Frontal cortex (tissue), 4 donors: ENCODE data around the gene TNRC6C. TPM values are rescaled to one million over a fixed set of nuclear protein-coding genes. Genes with fewer than 3 reads are reported as not detected.
"Not testable (repeated sequence)": the region's sequence is repeated elsewhere in the genome, so short reads cannot be mapped to it uniquely, and the experiment has no call there.

Source experiments
- DNase-seq, 2 donors: peaks; one replicate each; pipeline ENCODE4 v3.0.0; 2012; ENCODE audit warnings: low spot score in 2 of 2
- FAIRE-seq: peaks from 2 replicates; lab custom pipeline; 2012; peaks lifted over from hg19 to GRCh38; lab: Jason Lieb, UNC
- total RNA-seq: library from RNA; depleted of rRNA; stranded (reverse); fragments of >200 nt; gene quantifications from one replicate; pipeline ENCODE4 v1.2.3, GENCODE V29; 2014
- donor health status: control.
- donor health status: control.
- donor health status: control.

TNRC6C gene
- total RNA-seq, 1 donor from 2014 or later, result 26.9 TPM

- DNase-seq, result peak in 1 of 2 donors; percentile 42
- FAIRE-seq, result no peak
Observed at GRCh38 chr17:77959126-77959925, 823 bp downstream of the TNRC6C start.

- no peak for FAIRE-seq
- DNase-seq, result no peak
Observed at GRCh38 chr17:77959926-77960521, 1.5 kb downstream of the TNRC6C start.

GRCh38 chr17:77961741-77962140, 3.2 kb downstream of the TNRC6C start:
- DNase-seq (no peak), FAIRE-seq (no peak)

GRCh38 chr17:77962348-77962747, 3.8 kb downstream of the TNRC6C start:
- DNase-seq, result no peak
- FAIRE-seq, result no peak

GRCh38 chr17:77963441-77963840, 4.9 kb downstream of the TNRC6C start:
- DNase-seq (peak; percentile 50 to 52), FAIRE-seq (peak; percentile 6)

GRCh38 chr17:77965352-77965751, 6.8 kb downstream of the TNRC6C start:
- FAIRE-seq, result no peak

GRCh38 chr17:77966476-77966875, 8.0 kb downstream of the TNRC6C start:
- DNase-seq (no peak), FAIRE-seq (no peak)

More at GRCh38 chr17:77965352-77965751, 6.8 kb downstream of the TNRC6C start:
- DNase-seq, result no peak

GRCh38 chr17:77968788-77969187, 10.3 kb downstream of the TNRC6C start:
- no peak for FAIRE-seq

GRCh38 chr17:77972271-77972670, 13.8 kb downstream of the TNRC6C start:
- FAIRE-seq, DNase-seq: not testable (repeated sequence)

More at GRCh38 chr17:77968788-77969187, 10.3 kb downstream of the TNRC6C start:
- no peak for DNase-seq

- DNase-seq (no peak), FAIRE-seq (no peak)
Observed at GRCh38 chr17:77973953-77974352, 15.4 kb downstream of the TNRC6C start.

GRCh38 chr17:77974396-77974795, 15.9 kb downstream of the TNRC6C start:
- DNase-seq, result no peak
- no peak for FAIRE-seq

GRCh38 chr17:77982430-77982829, 23.9 kb downstream of the TNRC6C start:
- FAIRE-seq, DNase-seq: not testable (repeated sequence)

- FAIRE-seq, result no peak
Observed at GRCh38 chr17:77990301-77990700, 31.8 kb downstream of the TNRC6C start.

GRCh38 chr17:77993735-77994134, 35.2 kb downstream of the TNRC6C start:
- not testable (repeated sequence) for FAIRE-seq

More at GRCh38 chr17:77990301-77990700, 31.8 kb downstream of the TNRC6C start:
- no peak for DNase-seq

GRCh38 chr17:77995146-77995852, 36.8 kb downstream of the TNRC6C start:
- FAIRE-seq, result no peak
- DNase-seq, result no peak

More at GRCh38 chr17:77993735-77994134, 35.2 kb downstream of the TNRC6C start:
- DNase-seq, result not testable (repeated sequence)

GRCh38 chr17:77996256-77996655, 37.8 kb downstream of the TNRC6C start:
- no peak for DNase-seq
- no peak for FAIRE-seq

GRCh38 chr17:77999413-78000173, 41.1 kb downstream of the TNRC6C start:
- no peak for FAIRE-seq
- DNase-seq, result no peak

GRCh38 chr17:78000341-78000740, 41.8 kb downstream of the TNRC6C start:
- FAIRE-seq, result no peak

GRCh38 chr17:78001182-78001581, 42.7 kb downstream of the TNRC6C start:
- FAIRE-seq, result no peak
- DNase-seq, result no peak

More at GRCh38 chr17:78000341-78000740, 41.8 kb downstream of the TNRC6C start:
- DNase-seq, result no peak

GRCh38 chr17:78001612-78002011, 43.1 kb downstream of the TNRC6C start:
- DNase-seq (no peak), FAIRE-seq (no peak)
